Mucosa of gallbladder (tissue), 1 donor: ENCODE data around the gene TUBA8. TPM values are rescaled to one million over a fixed set of nuclear protein-coding genes. Genes with fewer than 3 reads are reported as not detected.
"Not testable (repeated sequence)": the region's sequence is repeated elsewhere in the genome, so short reads cannot be mapped to it uniquely, and the experiment has no call there.

ENCODE experiments used
- DNase-seq: peaks from one replicate; pipeline ENCODE4 v3.0.0-alpha.2; 2020; ENCODE audit warnings: low spot score
- total RNA-seq: library from RNA; stranded (reverse); gene quantifications from one replicate; pipeline ENCODE4 v1.2.1, GENCODE V29; 2021
- donor health status: DM: no; HTN: no; CAD: no.

TUBA8 gene
- total RNA-seq, 1 donor from 2014 or later: 2.1 TPM

DNA sequence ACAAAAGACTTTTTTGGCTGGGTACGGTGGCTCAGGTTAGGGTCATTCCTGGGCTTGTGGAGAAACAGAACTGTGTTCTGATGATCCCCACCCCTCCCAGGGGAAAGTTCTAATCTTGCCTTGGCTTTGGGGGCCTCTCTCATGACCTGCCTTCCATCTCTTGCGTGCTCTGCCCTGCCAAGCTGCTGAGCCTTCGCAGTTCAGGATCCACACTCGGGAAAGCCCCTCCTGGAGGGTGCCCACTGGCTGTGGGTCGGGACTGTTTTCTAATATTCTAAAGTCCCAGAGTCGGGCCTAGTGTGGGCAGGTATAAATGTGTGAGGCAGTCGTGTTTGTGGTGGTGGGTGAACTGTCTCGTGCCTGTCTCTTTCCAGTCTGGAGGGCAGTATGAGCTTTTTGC lies 62.2 kb downstream of the TUBA8 start:
- DNase-seq: not testable (repeated sequence)

DNA sequence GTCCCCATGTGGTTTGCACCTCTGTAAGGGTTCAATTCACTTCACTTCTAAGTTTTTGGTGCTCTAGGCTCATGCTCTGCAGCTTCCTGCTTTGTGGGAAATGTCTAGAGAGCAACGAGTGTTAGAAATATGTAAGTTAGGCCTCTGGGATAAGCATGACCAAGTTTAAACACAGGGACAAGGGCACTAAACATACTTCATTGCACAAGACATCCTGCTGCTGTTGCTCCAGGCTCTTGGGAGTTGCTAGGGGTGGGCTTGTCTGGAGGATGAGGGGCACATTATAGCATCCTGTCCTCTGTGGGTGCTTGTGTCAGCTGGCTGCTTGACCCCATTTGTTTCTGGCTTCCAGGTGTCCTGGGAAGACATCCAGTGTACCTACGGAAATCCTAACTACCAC lies 62.8 kb downstream of the TUBA8 start:
- DNase-seq: not testable (repeated sequence)

Other genes starting within 250 kb of the TUBA8 start
- 61.4 TPM for gene MICAL3, start 86.2 kb upstream of the TUBA8 start, total RNA-seq
- 51.5 TPM for gene PEX26, start 32.8 kb upstream of the TUBA8 start, total RNA-seq
- gene USP18, start 39.4 kb downstream of the TUBA8 start, total RNA-seq: 4.3 TPM